IMR-90 (cell line): ENCODE results near the gene AMBRA1. TPM values are rescaled to one million over a fixed set of nuclear protein-coding genes. Genes with fewer than 3 reads are reported as not detected.
A peak's percentile ranks its signal among the peaks of the same experiment; 100 is the strongest.

Experiments
- ATAC-seq: fragments of 200-7000 bp; cut with Tn5 transposase; 2 replicates; pipeline ENCODE4 v1.9.1; 2020; ENCODE audit warnings: low read depth, mild to moderate bottlenecking, moderate library complexity
- BruUV-seq: library from RNA; stranded (reverse); fragments of 400-500 nt; replicated peaks from 2 replicates; lab custom pipeline; 2021; lab: Mats Ljungman, UMichigan
- CTCF ChIA-PET: fragments of 300-600 bp; formaldehyde crosslinking; extraction: SDS; loops from one replicate; lab custom pipeline; 2021; ENCODE audit warnings: antibody characterized with exemption; lab: Yijun Ruan, JAX
- POLR2A ChIA-PET: fragments of 300-600 bp; sonication (Branson Sonifier 250); formaldehyde crosslinking; loops from one replicate; lab custom pipeline; 2022; ENCODE audit warnings: antibody characterized with exemption; ENCODE audit not compliant: unreplicated experiment; lab: Charles Lee
- DNase-seq: peaks from one replicate; pipeline ENCODE4 v3.0.0; 2013
- H2AFZ ChIP-seq: replicated peaks from 2 replicates; pipeline ENCODE3; 2013; ENCODE audit warnings: low read length, mild to moderate bottlenecking; ENCODE audit not compliant: poor library complexity
- H2AK5ac ChIP-seq: 2 replicates; pipeline ENCODE4 v1.6.1; 2013; ENCODE audit warnings: low read depth, low read length, inconsistent platforms
- H2AK9ac ChIP-seq: replicated peaks from 2 replicates; pipeline ENCODE3; 2013; ENCODE audit warnings: mild to moderate bottlenecking, low read depth, low read length, moderate library complexity; ENCODE audit not compliant: poor library complexity
- H2BK120ac ChIP-seq: 2 replicates; pipeline ENCODE4 v1.6.1; 2013; ENCODE audit warnings: low read depth, low read length, inconsistent platforms
- H2BK15ac ChIP-seq: 3 replicates; pipeline ENCODE4 v1.6.1; 2013; ENCODE audit warnings: low read depth, low read length, inconsistent platforms
- H2BK20ac ChIP-seq: 2 replicates; pipeline ENCODE4 v1.6.1; 2013; ENCODE audit warnings: low read depth, mild to moderate bottlenecking, inconsistent platforms, low read length, moderate library complexity
- H2BK5ac ChIP-seq: 2 replicates; pipeline ENCODE4 v1.6.1; 2013; ENCODE audit warnings: mild to moderate bottlenecking, low read depth, low read length, inconsistent platforms; ENCODE audit not compliant: poor library complexity, severe bottlenecking
- H3K14ac ChIP-seq: replicated peaks from 2 replicates; pipeline ENCODE4 v1.6.1; 2013; ENCODE audit warnings: low read depth, low read length, inconsistent platforms
- H3K18ac ChIP-seq: 2 replicates; pipeline ENCODE4 v1.6.1; 2013; ENCODE audit warnings: low read depth, low read length, control low read depth
- H3K23ac ChIP-seq: 2 replicates; pipeline ENCODE4 v1.6.1; 2013; ENCODE audit warnings: low read depth, low read length, inconsistent platforms
- H3K27ac ChIP-seq: 2 replicates; pipeline ENCODE4 v1.5.1; 2013; ENCODE audit warnings: mild to moderate bottlenecking, control low read depth, low read length; ENCODE audit not compliant: insufficient read depth
- H3K27me3 ChIP-seq: 2 replicates; pipeline ENCODE4 v1.6.1; 2013; ENCODE audit warnings: low read length; ENCODE audit not compliant: control insufficient read depth, insufficient read depth
- H3K36me3 ChIP-seq: 2 replicates; pipeline ENCODE4 v1.6.1; 2013; ENCODE audit warnings: low read length, mixed read lengths; ENCODE audit not compliant: control insufficient read depth, insufficient read depth
- H3K4ac ChIP-seq: 2 replicates; pipeline ENCODE4 v1.6.1; 2013; ENCODE audit warnings: low read depth, low read length, inconsistent platforms
- H3K4me1 ChIP-seq: 2 replicates; pipeline ENCODE4 v1.6.1; 2013; ENCODE audit warnings: low read length, mixed read lengths; ENCODE audit not compliant: control insufficient read depth, insufficient read depth
- H3K4me2 ChIP-seq: 2 replicates; pipeline ENCODE4 v1.6.1; 2013; ENCODE audit warnings: low read depth, mild to moderate bottlenecking, control low read depth, low read length, moderate library complexity
- H3K4me3 ChIP-seq: 2 replicates; pipeline ENCODE4 v1.5.1; 2013; ENCODE audit warnings: low read depth, mild to moderate bottlenecking, control low read depth, low read length, moderate library complexity; ENCODE audit not compliant: insufficient read depth
- H3K56ac ChIP-seq: 2 replicates; pipeline ENCODE4 v1.6.1; 2013; ENCODE audit warnings: low read length, inconsistent platforms; ENCODE audit not compliant: insufficient read depth; ENCODE audit errors: extremely low read depth
- H3K79me1 ChIP-seq, 2 experiments: 2 replicates each; pipeline ENCODE4 v1.6.1; 2013; ENCODE audit warnings: low read length in 2 of 2, inconsistent platforms in 1 of 2, low read depth in 1 of 2
- H3K9ac ChIP-seq: 2 replicates; pipeline ENCODE4 v1.6.1; 2013; ENCODE audit warnings: low read depth, low read length, control low read depth
- H3K9me1 ChIP-seq: 2 replicates; pipeline ENCODE4 v1.6.1; 2013; ENCODE audit warnings: low read length, inconsistent platforms; ENCODE audit not compliant: insufficient read depth
- H3K9me3 ChIP-seq: 2 replicates; pipeline ENCODE4 v1.6.1; 2013; ENCODE audit warnings: low read length; ENCODE audit not compliant: control insufficient read depth, insufficient read depth
- H4K20me1 ChIP-seq: 2 replicates; pipeline ENCODE4 v1.6.1; 2013; ENCODE audit warnings: low read length, inconsistent platforms; ENCODE audit not compliant: insufficient read depth
- H4K5ac ChIP-seq: 2 replicates; pipeline ENCODE4 v1.6.1; 2013; ENCODE audit warnings: mild to moderate bottlenecking, low read depth, low read length, control low read depth
- H4K8ac ChIP-seq, 2 experiments: 2 replicates each; pipeline ENCODE4 v1.6.1; 2013; ENCODE audit warnings: low read depth in 2 of 2, low read length in 2 of 2, control low read depth in 1 of 2, inconsistent platforms in 1 of 2
- H4K91ac ChIP-seq: 2 replicates; pipeline ENCODE4 v1.6.1; 2013; ENCODE audit warnings: low read depth, low read length, inconsistent platforms; ENCODE audit not compliant: insufficient read depth
- CEBPB ChIP-seq: IDR thresholded peaks from 2 replicates; pipeline ENCODE4 v1.6.1; 2012; ENCODE audit warnings: low read depth, low read length, improper control_type of control experiment
- FOS ChIP-seq: fragments of 150-350 bp; IDR thresholded peaks from 2 replicates; pipeline ENCODE4 v1.6.1; 2016; ENCODE audit warnings: low read depth, low read length
- MAFK ChIP-seq: IDR thresholded peaks from 2 replicates; pipeline ENCODE4 v1.6.1; 2012; ENCODE audit warnings: low read depth, low read length, improper control_type of control experiment
- MXI1 ChIP-seq: IDR thresholded peaks from 2 replicates; pipeline ENCODE4 v1.6.1; 2012; ENCODE audit warnings: low read depth, mild to moderate bottlenecking, low read length, moderate library complexity, borderline replicate concordance
- POLR2A ChIP-seq: IDR thresholded peaks from 2 replicates; pipeline ENCODE4 v1.6.1; 2012; ENCODE audit warnings: mild to moderate bottlenecking, low read depth, low read length
- RCOR1 ChIP-seq: IDR thresholded peaks from 2 replicates; pipeline ENCODE4 v1.6.1; 2012; ENCODE audit warnings: mild to moderate bottlenecking, low read length, improper control_type of control experiment; ENCODE audit not compliant: insufficient replicate concordance
- RFX5 ChIP-seq: IDR thresholded peaks from 2 replicates; pipeline ENCODE4 v1.8.0; 2012; ENCODE audit warnings: low read depth, mild to moderate bottlenecking, low read length, moderate library complexity
- WGBS, 2 experiments: methylation state at CpG; one replicate each; pipeline versions ENCODE4 v1.1.5 to v1.1.7; 2013; ENCODE audit warnings: missing lambda C conversion rate in 2 of 2; ENCODE audit not compliant: insufficient read length in 1 of 2; ENCODE audit errors: extremely low coverage in 2 of 2; 5-methylcytosine and 5-hydroxymethylcytosine counted together
- dilution Hi-C: fragments of 300-500 bp; cut with HindIII; formaldehyde crosslinking; loops from one replicate; pipeline ENCODE4 v1.14.3; 2018; ENCODE audit warnings: low sequenced_read_pairs; ENCODE audit not compliant: unreplicated experiment
- in situ Hi-C: fragments of 300-500 bp; cut with MboI; formaldehyde crosslinking; loops from 3 replicates; pipeline ENCODE4 v1.14.3; 2019; ENCODE audit warnings: low sequenced_read_pairs, inconsistent platforms, mixed read lengths
- intact Hi-C: fragments of 100-400 bp; cut with micrococcal nuclease; formaldehyde crosslinking; loops from 2 replicates; pipeline ENCODE4 v1.10.0; 2022
- polyA plus RNA-seq, 3 experiments: library from polyadenylated mRNA; depleted of rRNA; stranded (reverse); fragments of >200 nt; gene quantifications; 2 replicates each; pipeline ENCODE4 v1.2.3, GENCODE V29; 2012; ENCODE audit warnings: low replicate concordance in 1 of 3
- total RNA-seq: library from RNA; depleted of rRNA; stranded (reverse); fragments of >200 nt; gene quantifications from 2 replicates; pipeline ENCODE4 v1.2.3, GENCODE V29; 2012
- TF ChIP-seq, protein P1 (sequence below): fragments of 150-350 bp; IDR thresholded peaks from 2 replicates; pipeline ENCODE4 v1.6.1; 2017; ENCODE audit warnings: mild to moderate bottlenecking, antibody characterized with exemption, low read length, low read depth
- TF ChIP-seq, protein P2 (sequence below): fragments of 150-350 bp; IDR thresholded peaks from 2 replicates; pipeline ENCODE4 v1.6.1; 2016; ENCODE audit warnings: low read depth, mild to moderate bottlenecking, low read length, moderate library complexity, borderline replicate concordance

AMBRA1 gene
- total and polyA plus RNA-seq, 2 of the 4 experiments (the other 2 are of a cell fraction), result 9.4 to 18.3 TPM

DNA sequence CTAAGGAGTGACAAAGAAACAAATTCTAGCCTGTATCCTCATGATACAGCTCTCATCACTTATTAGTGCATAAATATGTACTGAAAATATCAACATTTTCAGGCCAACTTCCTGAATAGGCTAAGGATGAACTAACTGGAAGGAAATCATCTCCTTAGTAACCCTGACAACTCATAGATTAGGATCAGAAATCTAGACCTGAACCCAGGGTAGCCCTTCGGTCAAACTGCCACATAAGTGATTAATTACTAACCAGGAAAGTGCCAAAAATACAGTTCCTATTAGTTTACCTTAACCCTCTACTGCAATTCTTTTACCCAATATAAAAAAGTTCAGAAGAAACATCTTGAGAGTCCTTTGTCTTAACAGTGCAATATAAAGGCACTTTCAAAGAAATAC is 40.0 kb downstream of the AMBRA1 start:
- Histone ChIP-seq H2AFZ (no peak overlapping the region), H2BK15ac (no peak overlapping the region), H3K27ac (no peak overlapping the region), H2BK20ac (no peak overlapping the region), H3K9me1 (peaks cover 10% of the 10 kb centered on the region), H3K9ac (no peak overlapping the region), H4K91ac (no peak overlapping the region), H3K9me3 (no peaks in the 10 kb centered on the region), H3K27me3 (no peaks in the 10 kb centered on the region), H2BK120ac (no peak overlapping the region), H3K36me3 (no peaks in the 10 kb centered on the region), H4K8ac (peak overlapping the region in 1 of 2 experiments; percentile 24; a peak in 1 of 4 replicates), H2AK9ac (no peak overlapping the region), H2AK5ac (no peak overlapping the region; the same call in 1 of the 2 replicates), H3K23ac (peak overlapping the region; percentile 43; the same call in 1 of the 2 replicates), H3K4me3 (no peak overlapping the region), H3K56ac (no peak overlapping the region), H3K18ac (no peak overlapping the region; the same call in 1 of the 2 replicates), H4K5ac (no peak overlapping the region), H4K20me1 (peaks cover 39% of the 10 kb centered on the region), H3K4me2 (peak overlapping the region; percentile 46; the same call in 1 of the 2 replicates), H3K4me1 (peaks cover 21% of the 10 kb centered on the region), H3K79me1 (peaks cover 23 to 58% of the 10 kb centered on the region in 2 experiments), H3K14ac (no peak overlapping the region), H2BK5ac (peak overlapping the region; percentile 32), H3K4ac (no peak overlapping the region; the same call in 1 of the 2 replicates)
- ATAC-seq (peak; percentile 15; the same call in 1 of the 2 replicates), DNase-seq (no peak)
- no CpG with 5 or more reads among the region's 1 CpG for WGBS, 2 experiments
- dilution Hi-C loops, result no loop called here
- intact Hi-C loops, result no loop called here
- in situ Hi-C loops, result no loop called here
- ChIA-PET POLR2A (no interaction called here), CTCF (interaction anchor here (0.5 kb wide), 1 partner anchor 80 kb away, joined by 5 read pairs; no protein-coding TSS in a partner anchor)
- TF ChIP-seq POLR2A (no peak), MAFK (no peak), MXI1 (no peak), RCOR1 (no peak), RFX5 (no peak), FOS (no peak), CEBPB (no peak)
- TF ChIP-seq, protein P1, sequence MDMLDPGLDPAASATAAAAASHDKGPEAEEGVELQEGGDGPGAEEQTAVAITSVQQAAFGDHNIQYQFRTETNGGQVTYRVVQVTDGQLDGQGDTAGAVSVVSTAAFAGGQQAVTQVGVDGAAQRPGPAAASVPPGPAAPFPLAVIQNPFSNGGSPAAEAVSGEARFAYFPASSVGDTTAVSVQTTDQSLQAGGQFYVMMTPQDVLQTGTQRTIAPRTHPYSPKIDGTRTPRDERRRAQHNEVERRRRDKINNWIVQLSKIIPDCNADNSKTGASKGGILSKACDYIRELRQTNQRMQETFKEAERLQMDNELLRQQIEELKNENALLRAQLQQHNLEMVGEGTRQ, result no peak
- TF ChIP-seq, protein P2, sequence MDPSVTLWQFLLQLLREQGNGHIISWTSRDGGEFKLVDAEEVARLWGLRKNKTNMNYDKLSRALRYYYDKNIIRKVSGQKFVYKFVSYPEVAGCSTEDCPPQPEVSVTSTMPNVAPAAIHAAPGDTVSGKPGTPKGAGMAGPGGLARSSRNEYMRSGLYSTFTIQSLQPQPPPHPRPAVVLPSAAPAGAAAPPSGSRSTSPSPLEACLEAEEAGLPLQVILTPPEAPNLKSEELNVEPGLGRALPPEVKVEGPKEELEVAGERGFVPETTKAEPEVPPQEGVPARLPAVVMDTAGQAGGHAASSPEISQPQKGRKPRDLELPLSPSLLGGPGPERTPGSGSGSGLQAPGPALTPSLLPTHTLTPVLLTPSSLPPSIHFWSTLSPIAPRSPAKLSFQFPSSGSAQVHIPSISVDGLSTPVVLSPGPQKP, result no peak
- BruUV-seq, result no TSS peak
